GM23338 (cell line): ENCODE data around the gene IVD. TPM values are rescaled to one million over a fixed set of nuclear protein-coding genes. Genes with fewer than 3 reads are reported as not detected.

Experiments used
- ATAC-seq: fragments of 200-7000 bp; cut with Tn5 transposase; 3 replicates; pipeline ENCODE4 v1.9.1; 2020
- DNase-seq: peaks from one replicate; pipeline ENCODE4 v3.0.0-alpha.2; 2015; ENCODE audit warnings: low spot score
- H2AFZ ChIP-seq: fragments of 200-600 bp; sonication (generic); 2 replicates; pipeline ENCODE4 v1.8.0; 2016; ENCODE audit warnings: antibody characterized with exemption, mild to moderate bottlenecking, moderate library complexity
- H3F3A ChIP-seq: fragments of 200-600 bp; sonication (generic); replicated peaks from 2 replicates; pipeline ENCODE4 v1.8.0; 2017; ENCODE audit warnings: antibody characterized with exemption, mixed run types, low read depth
- H3K27ac ChIP-seq: fragments of 200-600 bp; sonication (generic); 2 replicates; pipeline ENCODE4 v1.6.1; 2016; ENCODE audit warnings: low read depth
- H3K27me3 ChIP-seq: fragments of 200-600 bp; sonication (generic); 2 replicates; pipeline ENCODE4 v1.8.0; 2016; ENCODE audit warnings: mild to moderate bottlenecking, mixed run types, moderate library complexity; ENCODE audit not compliant: insufficient read depth
- H3K36me3 ChIP-seq: fragments of 200-600 bp; sonication (generic); 2 replicates; pipeline ENCODE4 v1.8.0; 2016; ENCODE audit warnings: mild to moderate bottlenecking; ENCODE audit not compliant: insufficient read depth
- H3K4me1 ChIP-seq: fragments of 200-600 bp; sonication (generic); 2 replicates; pipeline ENCODE4 v1.8.0; 2016; ENCODE audit warnings: mild to moderate bottlenecking, moderate library complexity; ENCODE audit not compliant: insufficient read depth
- H3K4me2 ChIP-seq: fragments of 200-600 bp; sonication (generic); 2 replicates; pipeline ENCODE4 v1.7.1; 2017; ENCODE audit warnings: mixed run types
- H3K4me3 ChIP-seq: fragments of 200-600 bp; sonication (generic); 2 replicates; pipeline ENCODE4 v1.6.1; 2016; ENCODE audit warnings: mixed run types
- H3K79me2 ChIP-seq: fragments of 200-600 bp; sonication (generic); replicated peaks from 2 replicates; pipeline ENCODE4 v1.8.0; 2017; ENCODE audit warnings: mild to moderate bottlenecking; ENCODE audit not compliant: insufficient read depth
- H3K9me2 ChIP-seq: fragments of 200-600 bp; sonication (generic); 2 replicates; pipeline ENCODE4 v1.8.0; 2017; ENCODE audit not compliant: insufficient read depth
- H4K20me1 ChIP-seq: fragments of 200-600 bp; sonication (generic); replicated peaks from 2 replicates; pipeline ENCODE4 v1.8.0; 2017; ENCODE audit warnings: mild to moderate bottlenecking; ENCODE audit not compliant: insufficient read depth
- H3K27ac Mint-ChIP-seq: 2 replicates; pipeline ENCODE4 v1.8.0; 2020; ENCODE audit warnings: inconsistent platforms, mild to moderate bottlenecking, moderate library complexity, mixed read lengths
- H3K27me3 Mint-ChIP-seq: 3 replicates; pipeline ENCODE4 v1.8.0; 2022; ENCODE audit warnings: low read depth, mild to moderate bottlenecking, moderate library complexity, mixed read lengths, inconsistent platforms; ENCODE audit not compliant: insufficient read depth, poor library complexity
- H3K36me3 Mint-ChIP-seq: 3 replicates; pipeline ENCODE4 v1.8.0; 2021; ENCODE audit warnings: low read depth, mild to moderate bottlenecking, inconsistent platforms, moderate library complexity, mixed read lengths
- H3K4me1 Mint-ChIP-seq: 3 replicates; pipeline ENCODE4 v1.8.0; 2020; ENCODE audit warnings: mild to moderate bottlenecking, inconsistent platforms, mixed read lengths
- H3K4me3 Mint-ChIP-seq: 3 replicates; pipeline ENCODE4 v1.8.0; 2021; ENCODE audit warnings: moderate library complexity, mild to moderate bottlenecking, inconsistent platforms, mixed read lengths
- H3K9me3 Mint-ChIP-seq: 3 replicates; pipeline ENCODE4 v1.8.0; 2020; ENCODE audit warnings: moderate library complexity, mild to moderate bottlenecking, inconsistent platforms, mixed read lengths
- CTCF ChIP-seq, 2 experiments: fragments of 200-600 bp in 1 of 2; sonication (generic) in 1 of 2; conservative IDR thresholded peaks; 2 replicates each; pipeline versions ENCODE4 v1.5.1 to v1.6.1; 2016 to 2017; ENCODE audit warnings: antibody characterized with exemption in 2 of 2, low read depth in 2 of 2, mild to moderate bottlenecking in 2 of 2, moderate library complexity in 1 of 2
- EZH2phosphoT487 ChIP-seq: fragments of 200-600 bp; sonication (generic); IDR thresholded peaks from one replicate; pipeline ENCODE4 v1.8.1; 2018; ENCODE audit warnings: antibody characterized with exemption; ENCODE audit not compliant: unreplicated experiment
- JUNB ChIP-seq: IDR thresholded peaks from one replicate; pipeline ENCODE4 v1.6.1; 2016; ENCODE audit warnings: antibody characterized with exemption; ENCODE audit not compliant: unreplicated experiment
- NANOG ChIP-seq: IDR thresholded peaks from 2 replicates; pipeline ENCODE4 v1.6.1; 2016; ENCODE audit warnings: antibody characterized with exemption, borderline replicate concordance
- REST ChIP-seq: IDR thresholded peaks from one replicate; pipeline ENCODE4 v1.6.1; 2018; ENCODE audit warnings: antibody characterized with exemption; ENCODE audit not compliant: unreplicated experiment
- ZNF114 ChIP-seq: fragments of 250-450 bp; sonication (Bioruptor Pico); IDR thresholded peaks from 2 replicates; pipeline ENCODE4 v1.5.0; 2020; ENCODE audit warnings: mild to moderate bottlenecking, moderate library complexity
- ZNF331 ChIP-seq: fragments of 250-450 bp; sonication (Bioruptor Pico); IDR thresholded peaks from 2 replicates; pipeline ENCODE4 v1.5.0; 2020; ENCODE audit warnings: low read depth, mild to moderate bottlenecking, moderate library complexity
- polyA plus RNA-seq: library from polyadenylated mRNA; unstranded; fragments of >200 nt; fragmentation: Nextera tagmentation; extraction: Ambion mirVana; gene quantifications from 2 replicates; pipeline ENCODE4 v1.2.1, GENCODE V29; 2016
- total RNA-seq: library from RNA; depleted of rRNA; stranded (reverse); fragments of >200 nt; shearing (Covaris generic); gene quantifications from 2 replicates; pipeline ENCODE4 v1.2.3, GENCODE V29; 2014
- TF ChIP-seq, protein P1 (sequence below): fragments of 250-450 bp; sonication (Bioruptor Pico); IDR thresholded peaks from 2 replicates; pipeline ENCODE4 v1.5.0; 2020; ENCODE audit warnings: mild to moderate bottlenecking, moderate library complexity

IVD gene
- total and polyA plus RNA-seq, 2 experiments from 2014 or later, result 54.1 to 75.4 TPM

- H3K9me2 ChIP-seq, result no peaks in the 10 kb centered on the region
Observed at GRCh38 chr15:40361640-40362039, 44.0 kb upstream of the IVD start.

More at GRCh38 chr15:40361640-40362039, 44.0 kb upstream of the IVD start:
- H2AFZ ChIP-seq, result no peak overlapping the region
- no peak overlapping the region for H3K27ac Mint-ChIP-seq
- no peak overlapping the region for H3K4me3 ChIP-seq
- no peak overlapping the region for H3K27ac ChIP-seq
- no peak overlapping the region for H3K4me2 ChIP-seq
- TF ChIP-seq, protein P1, sequence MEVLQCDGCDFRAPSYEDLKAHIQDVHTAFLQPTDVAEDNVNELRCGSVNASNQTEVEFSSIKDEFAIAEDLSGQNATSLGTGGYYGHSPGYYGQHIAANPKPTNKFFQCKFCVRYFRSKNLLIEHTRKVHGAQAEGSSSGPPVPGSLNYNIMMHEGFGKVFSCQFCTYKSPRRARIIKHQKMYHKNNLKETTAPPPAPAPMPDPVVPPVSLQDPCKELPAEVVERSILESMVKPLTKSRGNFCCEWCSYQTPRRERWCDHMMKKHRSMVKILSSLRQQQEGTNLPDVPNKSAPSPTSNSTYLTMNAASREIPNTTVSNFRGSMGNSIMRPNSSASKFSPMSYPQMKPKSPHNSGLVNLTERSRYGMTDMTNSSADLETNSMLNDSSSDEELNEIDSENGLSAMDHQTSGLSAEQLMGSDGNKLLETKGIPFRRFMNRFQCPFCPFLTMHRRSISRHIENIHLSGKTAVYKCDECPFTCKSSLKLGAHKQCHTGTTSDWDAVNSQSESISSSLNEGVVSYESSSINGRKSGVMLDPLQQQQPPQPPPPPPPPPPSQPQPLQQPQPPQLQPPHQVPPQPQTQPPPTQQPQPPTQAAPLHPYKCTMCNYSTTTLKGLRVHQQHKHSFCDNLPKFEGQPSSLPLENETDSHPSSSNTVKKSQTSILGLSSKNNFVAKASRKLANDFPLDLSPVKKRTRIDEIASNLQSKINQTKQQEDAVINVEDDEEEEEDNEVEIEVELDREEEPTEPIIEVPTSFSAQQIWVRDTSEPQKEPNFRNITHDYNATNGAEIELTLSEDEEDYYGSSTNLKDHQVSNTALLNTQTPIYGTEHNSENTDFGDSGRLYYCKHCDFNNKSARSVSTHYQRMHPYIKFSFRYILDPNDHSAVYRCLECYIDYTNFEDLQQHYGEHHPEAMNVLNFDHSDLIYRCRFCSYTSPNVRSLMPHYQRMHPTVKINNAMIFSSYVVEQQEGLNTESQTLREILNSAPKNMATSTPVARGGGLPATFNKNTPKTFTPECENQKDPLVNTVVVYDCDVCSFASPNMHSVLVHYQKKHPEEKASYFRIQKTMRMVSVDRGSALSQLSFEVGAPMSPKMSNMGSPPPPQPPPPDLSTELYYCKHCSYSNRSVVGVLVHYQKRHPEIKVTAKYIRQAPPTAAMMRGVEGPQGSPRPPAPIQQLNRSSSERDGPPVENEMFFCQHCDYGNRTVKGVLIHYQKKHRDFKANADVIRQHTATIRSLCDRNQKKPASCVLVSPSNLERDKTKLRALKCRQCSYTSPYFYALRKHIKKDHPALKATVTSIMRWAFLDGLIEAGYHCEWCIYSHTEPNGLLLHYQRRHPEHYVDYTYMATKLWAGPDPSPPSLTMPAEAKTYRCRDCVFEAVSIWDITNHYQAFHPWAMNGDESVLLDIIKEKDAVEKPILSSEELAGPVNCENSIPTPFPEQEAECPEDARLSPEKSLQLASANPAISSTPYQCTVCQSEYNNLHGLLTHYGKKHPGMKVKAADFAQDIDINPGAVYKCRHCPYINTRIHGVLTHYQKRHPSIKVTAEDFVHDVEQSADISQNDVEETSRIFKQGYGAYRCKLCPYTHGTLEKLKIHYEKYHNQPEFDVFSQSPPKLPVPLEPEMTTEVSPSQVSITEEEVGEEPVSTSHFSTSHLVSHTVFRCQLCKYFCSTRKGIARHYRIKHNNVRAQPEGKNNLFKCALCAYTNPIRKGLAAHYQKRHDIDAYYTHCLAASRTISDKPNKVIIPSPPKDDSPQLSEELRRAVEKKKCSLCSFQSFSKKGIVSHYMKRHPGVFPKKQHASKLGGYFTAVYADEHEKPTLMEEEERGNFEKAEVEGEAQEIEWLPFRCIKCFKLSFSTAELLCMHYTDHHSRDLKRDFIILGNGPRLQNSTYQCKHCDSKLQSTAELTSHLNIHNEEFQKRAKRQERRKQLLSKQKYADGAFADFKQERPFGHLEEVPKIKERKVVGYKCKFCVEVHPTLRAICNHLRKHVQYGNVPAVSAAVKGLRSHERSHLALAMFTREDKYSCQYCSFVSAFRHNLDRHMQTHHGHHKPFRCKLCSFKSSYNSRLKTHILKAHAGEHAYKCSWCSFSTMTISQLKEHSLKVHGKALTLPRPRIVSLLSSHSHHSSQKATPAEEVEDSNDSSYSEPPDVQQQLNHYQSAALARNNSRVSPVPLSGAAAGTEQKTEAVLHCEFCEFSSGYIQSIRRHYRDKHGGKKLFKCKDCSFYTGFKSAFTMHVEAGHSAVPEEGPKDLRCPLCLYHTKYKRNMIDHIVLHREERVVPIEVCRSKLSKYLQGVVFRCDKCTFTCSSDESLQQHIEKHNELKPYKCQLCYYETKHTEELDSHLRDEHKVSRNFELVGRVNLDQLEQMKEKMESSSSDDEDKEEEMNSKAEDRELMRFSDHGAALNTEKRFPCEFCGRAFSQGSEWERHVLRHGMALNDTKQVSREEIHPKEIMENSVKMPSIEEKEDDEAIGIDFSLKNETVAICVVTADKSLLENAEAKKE, result no peak
- TF ChIP-seq ZNF331 (CRISPR knock-in tag), result no peak
- no peak for TF ChIP-seq NANOG
- TF ChIP-seq JUNB, result no peak
- no peak for TF ChIP-seq ZNF114 (CRISPR knock-in tag)
- no peak for TF ChIP-seq REST
- TF ChIP-seq CTCF (conservative IDR thresholded peaks at IDR 0.05; ENCODE audit: low read depth in 2 of 2), result no peak
- TF ChIP-seq EZH2phosphoT487, result no peak
- H3K79me2 ChIP-seq, result no peaks in the 10 kb centered on the region
- H3K27me3 Mint-ChIP-seq, result peaks cover 19% of the 10 kb centered on the region
- H3K36me3 ChIP-seq, result no peaks in the 10 kb centered on the region
- H3F3A ChIP-seq, result peaks cover 17% of the 10 kb centered on the region
- H4K20me1 ChIP-seq, result no peaks in the 10 kb centered on the region
- ATAC-seq, result no peak
- peaks cover 26% of the 10 kb centered on the region for H3K27me3 ChIP-seq
- peaks cover 11% of the 10 kb centered on the region; the same call in 1 of the 2 replicates for H3K4me1 ChIP-seq
- peaks cover 3% of the 10 kb centered on the region; the same call in 1 of the 3 replicates for H3K9me3 Mint-ChIP-seq
- peaks cover 14% of the 10 kb centered on the region for H3K4me1 Mint-ChIP-seq
- H3K4me3 Mint-ChIP-seq, result no peak overlapping the region
- DNase-seq, result no peak
- no peaks in the 10 kb centered on the region; the same call in 2 of the 3 replicates for H3K36me3 Mint-ChIP-seq
